Measurements from ENCODE around the gene NELL1.

NELL1 gene

GRCh38 chr11:20669820-20670684 is 666 bp downstream of the NELL1 start:
- DNase-seq: no peak

- DNase-seq: no peak
These were observed 1.6 kb downstream of the NELL1 start for GRCh38 chr11:20670932-20671403.

- no peak for DNase-seq
These were observed 2.6 kb downstream of the NELL1 start for GRCh38 chr11:20671856-20672546.

- DNase-seq: no peak
These were observed 3.2 kb downstream of the NELL1 start for GRCh38 chr11:20672575-20672974.

- no peak for DNase-seq
These were observed 7.3 kb downstream of the NELL1 start for GRCh38 chr11:20676658-20677057.

- DNase-seq: no peak
These were observed 19.4 kb downstream of the NELL1 start for GRCh38 chr11:20688761-20689160.

GRCh38 chr11:20707876-20708275 is 38.5 kb downstream of the NELL1 start:
- no peak for DNase-seq

GRCh38 chr11:20712912-20713311 is 43.5 kb downstream of the NELL1 start:
- no peak for DNase-seq

GRCh38 chr11:20715464-20715863 is 46.1 kb downstream of the NELL1 start:
- DNase-seq: no peak

- no peak for DNase-seq
These were observed 46.5 kb downstream of the NELL1 start for GRCh38 chr11:20715931-20716330.

- no peak for DNase-seq
These were observed 50.4 kb downstream of the NELL1 start for GRCh38 chr11:20719821-20720220.

- no peak for DNase-seq
These were observed 54.0 kb downstream of the NELL1 start for GRCh38 chr11:20723366-20723765.

- DNase-seq: no peak
These were observed 60.3 kb downstream of the NELL1 start for GRCh38 chr11:20729597-20730105.

- no peak for DNase-seq
These were observed 62.4 kb downstream of the NELL1 start for GRCh38 chr11:20731676-20732215.

GRCh38 chr11:20739107-20739506 is 69.7 kb downstream of the NELL1 start:
- DNase-seq: no peak

- DNase-seq: no peak
These were observed 70.2 kb downstream of the NELL1 start for GRCh38 chr11:20739577-20739976.

- no peak for DNase-seq
These were observed 85.5 kb downstream of the NELL1 start for GRCh38 chr11:20754933-20755332.

GRCh38 chr11:20759541-20759940 is 90.2 kb downstream of the NELL1 start:
- no peak for DNase-seq

GRCh38 chr11:20760811-20761210 is 91.4 kb downstream of the NELL1 start:
- no peak for DNase-seq

- no peak for DNase-seq
These were observed 92.9 kb downstream of the NELL1 start for GRCh38 chr11:20762116-20762844.

GRCh38 chr11:20762980-20763379 is 93.6 kb downstream of the NELL1 start:
- no peak for DNase-seq

GRCh38 chr11:20770414-20770946 is 101.1 kb downstream of the NELL1 start:
- DNase-seq: no peak

GRCh38 chr11:20771026-20771425 is 101.6 kb downstream of the NELL1 start:
- DNase-seq: no peak

Data from stimulated activated CD4-positive, alpha-beta T cell treated with anti-CD3 and anti-CD28 coated beads, Interleukin-4, amount 100 ng/mL, for 4 hours (primary cell).